CD14-positive monocyte (primary cell): ENCODE results near the gene GRAP. TPM values are rescaled to one million over a fixed set of nuclear protein-coding genes. Genes with fewer than 3 reads are reported as not detected.

Experiments used
- DNase-seq, 3 donors: peaks; one replicate each; pipeline ENCODE4 v3.0.0-alpha.2; 2011 to 2022
- H2AFZ ChIP-seq: 2 replicates; pipeline ENCODE4 v1.6.0; 2012; ENCODE audit warnings: mild to moderate bottlenecking, low read depth, low read length, inconsistent platforms; ENCODE audit not compliant: insufficient read depth, poor library complexity, severe bottlenecking
- H3K27ac ChIP-seq, 2 donors: 1 replicate in 1 of 2; 2 replicates in 1 of 2; pipeline ENCODE4 v1.5.1; 2012 to 2013; ENCODE audit warnings: low read length in 2 of 2, control low read depth in 1 of 2, inconsistent platforms in 1 of 2, low read depth in 1 of 2, mild to moderate bottlenecking in 1 of 2
- H3K27me3 ChIP-seq, 2 donors: one replicate each; pipeline versions ENCODE4 v1.6.0 to v1.6.1; 2011 to 2013; ENCODE audit warnings: low read length in 2 of 2; ENCODE audit not compliant: control insufficient read depth in 2 of 2, insufficient read depth in 2 of 2
- H3K36me3 ChIP-seq, 2 donors: replicated peaks in 1 of 2; 1 replicate in 1 of 2; 2 replicates in 1 of 2; pipeline versions ENCODE4 v1.5.1 to v1.6.1; 2012 to 2013; ENCODE audit warnings: low read length in 2 of 2, control low read depth in 1 of 2, inconsistent platforms in 1 of 2, mild to moderate bottlenecking in 1 of 2; ENCODE audit not compliant: insufficient read depth in 2 of 2, control insufficient read depth in 1 of 2
- H3K4me1 ChIP-seq, 2 donors: 1 replicate in 1 of 2; 2 replicates in 1 of 2; pipeline versions ENCODE4 v1.5.1 to v1.6.1; 2012 to 2013; ENCODE audit warnings: low read length in 2 of 2, control low read depth in 1 of 2, inconsistent platforms in 1 of 2, mild to moderate bottlenecking in 1 of 2, moderate library complexity in 1 of 2; ENCODE audit not compliant: insufficient read depth in 2 of 2, control insufficient read depth in 1 of 2
- H3K4me2 ChIP-seq: replicated peaks from 2 replicates; pipeline ENCODE3; 2012; ENCODE audit warnings: low read length, moderate library complexity, mild to moderate bottlenecking; ENCODE audit not compliant: poor library complexity, severe bottlenecking; ENCODE audit errors: extremely low read depth
- H3K4me3 ChIP-seq, 3 experiments: fragments of 200-600 bp in 1 of 3; sonication (generic) in 1 of 3; replicated peaks in 1 of 3; 1 replicate in 2 of 3; 2 replicates in 1 of 3; pipeline ENCODE4 v1.5.1; 2011 to 2013; ENCODE audit warnings: low read length in 3 of 3, mild to moderate bottlenecking in 3 of 3, control low read depth in 2 of 3, low read depth in 2 of 3, inconsistent platforms in 1 of 3, moderate library complexity in 1 of 3
- H3K79me2 ChIP-seq: 2 replicates; pipeline ENCODE4 v1.6.0; 2012; ENCODE audit warnings: mild to moderate bottlenecking, control low read depth, inconsistent platforms, low read length, moderate library complexity; ENCODE audit not compliant: insufficient read depth
- H3K9ac ChIP-seq: 2 replicates; pipeline ENCODE4 v1.6.0; 2017; ENCODE audit warnings: low read length, mild to moderate bottlenecking; ENCODE audit not compliant: insufficient read depth, poor library complexity, severe bottlenecking
- H3K9me3 ChIP-seq, 2 donors: replicated peaks in 1 of 2; 1 replicate in 1 of 2; 2 replicates in 1 of 2; pipeline versions ENCODE4 v1.5.1 to v1.6.1; 2012 to 2013; ENCODE audit warnings: low read length in 2 of 2, control low read depth in 1 of 2; ENCODE audit not compliant: control insufficient read depth in 1 of 2, insufficient read depth in 1 of 2
- H4K20me1 ChIP-seq: 2 replicates; pipeline ENCODE4 v1.6.0; 2012; ENCODE audit warnings: mild to moderate bottlenecking, low read length, control low read depth, moderate library complexity; ENCODE audit not compliant: insufficient read depth
- H3K27ac Mint-ChIP-seq, 7 donors: one replicate each; pipeline ENCODE4 v1.8.0; 2020; ENCODE audit warnings: mild to moderate bottlenecking in 7 of 7, mixed read lengths in 7 of 7, moderate library complexity in 6 of 7, inconsistent platforms in 2 of 7
- H3K27me3 Mint-ChIP-seq, 3 donors: one replicate each; pipeline ENCODE4 v1.8.0; 2021 to 2022; ENCODE audit warnings: low read depth in 3 of 3, mild to moderate bottlenecking in 3 of 3, mixed read lengths in 3 of 3, moderate library complexity in 3 of 3, inconsistent platforms in 1 of 3
- H3K36me3 Mint-ChIP-seq, 2 donors: one replicate each; pipeline ENCODE4 v1.8.0; 2020; ENCODE audit warnings: mixed read lengths in 2 of 2, inconsistent platforms in 1 of 2, mild to moderate bottlenecking in 1 of 2
- H3K4me1 Mint-ChIP-seq: one replicate; pipeline ENCODE4 v1.8.0; 2020; ENCODE audit warnings: mild to moderate bottlenecking, mixed read lengths
- H3K4me3 Mint-ChIP-seq, 2 donors: one replicate each; pipeline ENCODE4 v1.8.0; 2020; ENCODE audit warnings: mild to moderate bottlenecking in 2 of 2, mixed read lengths in 2 of 2, moderate library complexity in 1 of 2
- H3K9me3 Mint-ChIP-seq, 7 donors: one replicate each; pipeline ENCODE4 v1.8.0; 2020 to 2022; ENCODE audit warnings: mixed read lengths in 7 of 7, mild to moderate bottlenecking in 6 of 7, moderate library complexity in 6 of 7, inconsistent platforms in 2 of 7
- CTCF ChIP-seq: fragments of 200-600 bp; IDR thresholded peaks from one replicate; pipeline ENCODE4 v1.8.0; 2022; ENCODE audit warnings: antibody characterized with exemption, mild to moderate bottlenecking
- WGBS: methylation state at CpG from one replicate; pipeline ENCODE4 v1.1.5; 2013; ENCODE audit warnings: missing lambda C conversion rate; ENCODE audit not compliant: insufficient coverage; 5-methylcytosine and 5-hydroxymethylcytosine counted together
- intact Hi-C, 2 donors: fragments of 100-400 bp; cut with micrococcal nuclease; formaldehyde crosslinking; loops; one replicate each; pipeline versions ENCODE4 v1.15.0 to v1.15.1; 2023
- polyA plus RNA-seq, 3 donors: library from polyadenylated mRNA; depleted of rRNA in 1 of 3; unstranded in 2 of 3; stranded (reverse) in 1 of 3; fragments of 300-500 nt in 2 of 3; fragments of >200 nt in 1 of 3; fragmentation: Illumina TruSeq in 2 of 3; gene quantifications; 1 replicate in 2 of 3; 2 replicates in 1 of 3; pipeline ENCODE4 v1.2.3, GENCODE V29; 2012 to 2021

GRAP gene
- polyA plus RNA-seq, 3 donors, result 3.9 to 5.9 (median 4.5) TPM

GRCh38 chr17:19005789-19006430 is 40.8 kb downstream of the GRAP start:
- peak overlapping the region in 2 of 7 donors; percentile 17 to 40 for H3K27ac Mint-ChIP-seq
- H3K9me3 Mint-ChIP-seq, result peaks cover 0 to 12% (median 2%) of the 10 kb centered on the region in 7 donors
- Histone ChIP-seq H3K27me3 (peaks cover 0 to 34% of the 10 kb centered on the region in 2 donors), H3K4me3 (no peak overlapping the region), H3K27ac (no peak overlapping the region), H4K20me1 (no peaks in the 10 kb centered on the region), H3K9me3 (no peaks in the 10 kb centered on the region), H3K36me3 (no peaks in the 10 kb centered on the region), H3K79me2 (no peaks in the 10 kb centered on the region), H3K9ac (no peak overlapping the region), H3K4me1 (peaks cover 5 to 24% of the 10 kb centered on the region in 2 donors), H2AFZ (no peak overlapping the region), H3K4me2 (no peak overlapping the region)
- DNase-seq, result no peak
- TF ChIP-seq CTCF, result no peak
- H3K4me3 Mint-ChIP-seq, result peak overlapping the region in 1 of 2 donors; percentile 27
- peaks cover 12% of the 10 kb centered on the region for H3K4me1 Mint-ChIP-seq
- intact Hi-C loops, result loop anchor here in 1 of 2 donors (10.0 kb wide), 1 partner anchor 51 kb away; the partner anchor contains the start of gene SLC5A10
- peaks cover 26 to 50% (median 36%) of the 10 kb centered on the region in 3 donors for H3K27me3 Mint-ChIP-seq
- H3K36me3 Mint-ChIP-seq, result peaks cover 0 to 3% of the 10 kb centered on the region in 2 donors
- no CpG with 5 or more reads among the region's 4 CpGs for WGBS

- Histone ChIP-seq H3K4me3 (peak overlapping the region in 1 of 3 experiments; percentile 73), H3K27ac (no peak overlapping the region), H3K27me3 (peaks cover 0 to 34% of the 10 kb centered on the region in 2 donors), H3K79me2 (no peaks in the 10 kb centered on the region), H3K4me1 (peaks cover 5 to 24% of the 10 kb centered on the region in 2 donors), H2AFZ (peak overlapping the region; percentile 4), H4K20me1 (no peaks in the 10 kb centered on the region), H3K9ac (peak overlapping the region; percentile 70), H3K4me2 (peak overlapping the region; percentile 79), H3K36me3 (no peaks in the 10 kb centered on the region), H3K9me3 (no peaks in the 10 kb centered on the region)
- DNase-seq, result no peak
- 93% methylated on average over 7 of the region's 13 CpGs for WGBS
- H3K36me3 Mint-ChIP-seq, result peaks cover 0 to 3% of the 10 kb centered on the region in 2 donors
- H3K4me1 Mint-ChIP-seq, result peaks cover 12% of the 10 kb centered on the region
- peaks cover 22 to 53% (median 38%) of the 10 kb centered on the region in 3 donors for H3K27me3 Mint-ChIP-seq
- peaks cover 0 to 12% (median 2%) of the 10 kb centered on the region in 7 donors for H3K9me3 Mint-ChIP-seq
- no peak for TF ChIP-seq CTCF
- intact Hi-C loops, result loop anchor here in 1 of 2 donors (10.0 kb wide), 1 partner anchor 50 kb away; the partner anchor contains the start of gene SLC5A10
- peak overlapping the region; percentile 62 to 82 for H3K4me3 Mint-ChIP-seq
- peak overlapping the region in 3 of 7 donors; percentile 40 to 62 (median 41) for H3K27ac Mint-ChIP-seq
Observed at GRCh38 chr17:19005137-19005773, 41.5 kb downstream of the GRAP start.
